AG09319 (cell line): Measurements from ENCODE around the gene ERC2.

ENCODE experiments used
- DNase-seq: peaks from one replicate; pipeline ENCODE4 v3.0.0-alpha.2; 2010; ENCODE audit warnings: low read depth; ENCODE audit errors: extremely low read depth
- CTCF ChIP-seq: IDR thresholded peaks from 2 replicates; pipeline ENCODE4 v1.5.1; 2011; ENCODE audit warnings: low read depth, mild to moderate bottlenecking, inconsistent platforms, low read length, moderate library complexity

ERC2 gene

GRCh38 chr3:55782351-55782750, 685.9 kb downstream of the ERC2 start:
- no peak for DNase-seq
- no peak for TF ChIP-seq CTCF

GRCh38 chr3:55780913-55781312, 687.4 kb downstream of the ERC2 start:
- DNase-seq: no peak
- no peak for TF ChIP-seq CTCF

GRCh38 chr3:55779543-55779942, 688.7 kb downstream of the ERC2 start:
- no peak for DNase-seq
- TF ChIP-seq CTCF: no peak

GRCh38 chr3:55775366-55776154, 692.7 kb downstream of the ERC2 start:
- TF ChIP-seq CTCF: no peak
- no peak for DNase-seq

- DNase-seq: no peak
- no peak for TF ChIP-seq CTCF
Observed at GRCh38 chr3:55774856-55775255, 693.4 kb downstream of the ERC2 start.

- DNase-seq: no peak
- TF ChIP-seq CTCF: no peak
Observed at GRCh38 chr3:55771503-55771902, 696.8 kb downstream of the ERC2 start.

GRCh38 chr3:55770077-55770476, 698.2 kb downstream of the ERC2 start:
- no peak; the same call in 1 of the 2 replicates for TF ChIP-seq CTCF
- DNase-seq: no peak
